SK-N-SH (cell line): ENCODE data around the gene COL4A2.

Source experiments
- EZH2phosphoT487 ChIP-seq: fragments of 200-600 bp; sonication (generic); IDR thresholded peaks from 2 replicates; pipeline ENCODE4 v1.6.1; 2017; ENCODE audit warnings: low read depth, mixed run types, mild to moderate bottlenecking, antibody characterized with exemption, moderate library complexity, borderline replicate concordance
- FOXM1 ChIP-seq: IDR thresholded peaks from 2 replicates; pipeline ENCODE4 v1.4.0; 2012; ENCODE audit warnings: low read depth, mild to moderate bottlenecking
- GABPA ChIP-seq: IDR thresholded peaks from 2 replicates; pipeline ENCODE4 v1.4.0; 2012; ENCODE audit warnings: low read depth, mild to moderate bottlenecking
- MXI1 ChIP-seq: IDR thresholded peaks from 2 replicates; pipeline ENCODE4 v1.6.1; 2012; ENCODE audit warnings: mild to moderate bottlenecking, low read depth, low read length, improper control_type of control experiment
- NRF1 ChIP-seq: IDR thresholded peaks from 2 replicates; pipeline ENCODE4 v1.6.1; 2012; ENCODE audit warnings: low read depth, mild to moderate bottlenecking, low read length
- POLR2AphosphoS5 ChIP-seq: IDR thresholded peaks from 2 replicates; pipeline ENCODE4 v1.6.1; 2012; ENCODE audit warnings: low read depth, low read length
- SIN3A ChIP-seq: IDR thresholded peaks from 2 replicates; pipeline ENCODE4 v1.6.1; 2012; ENCODE audit warnings: low read depth, mild to moderate bottlenecking, low read length, moderate library complexity, borderline replicate concordance
- SMC3 ChIP-seq: IDR thresholded peaks from 2 replicates; pipeline ENCODE4 v1.6.1; 2012; ENCODE audit warnings: low read depth, low read length, improper control_type of control experiment
- TAF1 ChIP-seq: IDR thresholded peaks from 2 replicates; pipeline ENCODE4 v1.6.1; 2012; ENCODE audit warnings: low read depth, mild to moderate bottlenecking, low read length, moderate library complexity, borderline replicate concordance
- YY1 ChIP-seq: IDR thresholded peaks from 2 replicates; pipeline ENCODE4 v1.4.0; 2012; ENCODE audit warnings: low read depth, mild to moderate bottlenecking
- TF ChIP-seq, protein P1 (sequence below): fragments of 200-600 bp; sonication (generic); IDR thresholded peaks from 2 replicates; pipeline ENCODE4 v1.6.1; 2017; ENCODE audit warnings: antibody characterized with exemption, mild to moderate bottlenecking, moderate library complexity
- TF ChIP-seq, protein P2 (sequence below): fragments of 150-350 bp; IDR thresholded peaks from 2 replicates; pipeline ENCODE4 v1.6.1; 2017; ENCODE audit warnings: antibody characterized with exemption, low read length, low read depth, borderline replicate concordance
- TF ChIP-seq, protein P3 (sequence below): IDR thresholded peaks from 2 replicates; pipeline ENCODE4 v1.4.0; 2012; ENCODE audit warnings: low read depth

DNA sequence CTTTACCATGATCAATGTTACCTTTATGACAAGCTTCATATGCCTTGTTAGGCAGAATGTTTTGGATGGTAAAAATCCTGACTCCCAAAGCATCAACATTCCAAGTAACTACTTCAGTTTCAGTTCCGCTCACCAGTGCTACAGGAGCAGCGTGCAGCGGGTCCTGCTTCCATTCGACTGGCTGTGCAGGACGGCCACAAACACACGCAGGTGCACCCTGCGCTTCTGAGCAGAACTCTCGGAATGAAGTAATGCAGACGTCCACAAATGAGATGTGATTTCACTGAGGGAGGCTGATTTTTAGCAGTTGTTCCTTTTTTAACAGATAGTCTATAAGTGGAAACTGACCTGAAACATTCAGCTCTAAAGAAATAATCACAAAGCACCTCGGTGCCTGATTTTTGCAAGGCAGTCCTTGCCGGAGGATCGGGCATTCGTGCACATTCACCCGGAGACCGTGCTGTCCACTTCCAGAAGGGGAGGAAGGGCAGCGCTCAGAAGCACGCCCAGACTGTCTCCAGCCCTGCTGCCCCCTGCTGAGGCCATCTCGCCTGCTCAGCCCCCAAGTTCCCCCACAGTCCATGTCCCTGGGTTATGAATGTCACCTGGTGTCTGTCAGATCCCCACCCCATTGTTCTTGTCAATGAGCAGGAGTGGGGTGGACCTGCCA is 168.6 kb downstream of the COL4A2 start:
- TF ChIP-seq MXI1 (no peak), NRF1 (no peak), YY1 (no peak), EZH2phosphoT487 (no peak), TAF1 (no peak), SIN3A (no peak), SMC3 (no peak), GABPA (no peak), FOXM1 (no peak), POLR2AphosphoS5 (no peak)
- TF ChIP-seq, protein P1, sequence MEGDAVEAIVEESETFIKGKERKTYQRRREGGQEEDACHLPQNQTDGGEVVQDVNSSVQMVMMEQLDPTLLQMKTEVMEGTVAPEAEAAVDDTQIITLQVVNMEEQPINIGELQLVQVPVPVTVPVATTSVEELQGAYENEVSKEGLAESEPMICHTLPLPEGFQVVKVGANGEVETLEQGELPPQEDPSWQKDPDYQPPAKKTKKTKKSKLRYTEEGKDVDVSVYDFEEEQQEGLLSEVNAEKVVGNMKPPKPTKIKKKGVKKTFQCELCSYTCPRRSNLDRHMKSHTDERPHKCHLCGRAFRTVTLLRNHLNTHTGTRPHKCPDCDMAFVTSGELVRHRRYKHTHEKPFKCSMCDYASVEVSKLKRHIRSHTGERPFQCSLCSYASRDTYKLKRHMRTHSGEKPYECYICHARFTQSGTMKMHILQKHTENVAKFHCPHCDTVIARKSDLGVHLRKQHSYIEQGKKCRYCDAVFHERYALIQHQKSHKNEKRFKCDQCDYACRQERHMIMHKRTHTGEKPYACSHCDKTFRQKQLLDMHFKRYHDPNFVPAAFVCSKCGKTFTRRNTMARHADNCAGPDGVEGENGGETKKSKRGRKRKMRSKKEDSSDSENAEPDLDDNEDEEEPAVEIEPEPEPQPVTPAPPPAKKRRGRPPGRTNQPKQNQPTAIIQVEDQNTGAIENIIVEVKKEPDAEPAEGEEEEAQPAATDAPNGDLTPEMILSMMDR, result no peak
- TF ChIP-seq, protein P2, sequence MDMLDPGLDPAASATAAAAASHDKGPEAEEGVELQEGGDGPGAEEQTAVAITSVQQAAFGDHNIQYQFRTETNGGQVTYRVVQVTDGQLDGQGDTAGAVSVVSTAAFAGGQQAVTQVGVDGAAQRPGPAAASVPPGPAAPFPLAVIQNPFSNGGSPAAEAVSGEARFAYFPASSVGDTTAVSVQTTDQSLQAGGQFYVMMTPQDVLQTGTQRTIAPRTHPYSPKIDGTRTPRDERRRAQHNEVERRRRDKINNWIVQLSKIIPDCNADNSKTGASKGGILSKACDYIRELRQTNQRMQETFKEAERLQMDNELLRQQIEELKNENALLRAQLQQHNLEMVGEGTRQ, result no peak
- TF ChIP-seq, protein P3, sequence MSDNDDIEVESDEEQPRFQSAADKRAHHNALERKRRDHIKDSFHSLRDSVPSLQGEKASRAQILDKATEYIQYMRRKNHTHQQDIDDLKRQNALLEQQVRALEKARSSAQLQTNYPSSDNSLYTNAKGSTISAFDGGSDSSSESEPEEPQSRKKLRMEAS, result no peak
